ENCODE measurements around the gene ONECUT2.

DNA sequence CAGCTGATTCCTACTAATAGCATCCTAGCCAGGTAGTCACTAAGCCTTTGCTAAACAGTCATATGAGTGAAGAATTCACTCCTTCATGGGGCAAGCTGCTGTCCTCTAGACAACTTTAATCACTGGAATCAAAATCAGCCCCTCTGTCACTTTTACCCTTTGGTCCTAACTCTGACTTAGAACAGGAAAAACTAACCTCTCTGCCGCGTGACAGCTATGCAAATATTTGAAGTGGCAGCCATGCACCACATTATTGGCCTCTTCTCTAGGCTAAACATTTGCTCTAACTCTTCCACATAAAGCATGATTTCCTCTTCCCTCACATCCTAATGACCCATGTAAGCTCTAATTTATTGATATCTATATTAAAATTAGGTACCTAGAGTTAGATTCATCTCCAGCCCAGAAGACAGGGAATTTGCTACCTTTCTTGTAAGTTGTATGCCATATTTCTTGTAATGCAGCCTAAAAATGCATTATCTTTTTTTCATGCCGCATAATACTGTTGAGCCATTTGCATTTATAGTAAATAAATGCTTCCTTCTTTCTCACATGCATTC is 12.8 kb upstream of the ONECUT2 start:
- no peak for TF ChIP-seq KLF13 (tag; IDR thresholded peaks at IDR 0.05; ENCODE audit: borderline replicate concordance, low read depth)
- TF ChIP-seq, protein P1, sequence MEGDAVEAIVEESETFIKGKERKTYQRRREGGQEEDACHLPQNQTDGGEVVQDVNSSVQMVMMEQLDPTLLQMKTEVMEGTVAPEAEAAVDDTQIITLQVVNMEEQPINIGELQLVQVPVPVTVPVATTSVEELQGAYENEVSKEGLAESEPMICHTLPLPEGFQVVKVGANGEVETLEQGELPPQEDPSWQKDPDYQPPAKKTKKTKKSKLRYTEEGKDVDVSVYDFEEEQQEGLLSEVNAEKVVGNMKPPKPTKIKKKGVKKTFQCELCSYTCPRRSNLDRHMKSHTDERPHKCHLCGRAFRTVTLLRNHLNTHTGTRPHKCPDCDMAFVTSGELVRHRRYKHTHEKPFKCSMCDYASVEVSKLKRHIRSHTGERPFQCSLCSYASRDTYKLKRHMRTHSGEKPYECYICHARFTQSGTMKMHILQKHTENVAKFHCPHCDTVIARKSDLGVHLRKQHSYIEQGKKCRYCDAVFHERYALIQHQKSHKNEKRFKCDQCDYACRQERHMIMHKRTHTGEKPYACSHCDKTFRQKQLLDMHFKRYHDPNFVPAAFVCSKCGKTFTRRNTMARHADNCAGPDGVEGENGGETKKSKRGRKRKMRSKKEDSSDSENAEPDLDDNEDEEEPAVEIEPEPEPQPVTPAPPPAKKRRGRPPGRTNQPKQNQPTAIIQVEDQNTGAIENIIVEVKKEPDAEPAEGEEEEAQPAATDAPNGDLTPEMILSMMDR (IDR thresholded peaks at IDR 0.05 in 2 of 3, conservative IDR thresholded peaks at IDR 0.05 in 1 of 3; ENCODE audit: insufficient read depth in 2 of 3, low read depth in 1 of 3, low read length in 3 of 3): no peak
- TF ChIP-seq HCFC1 (IDR thresholded peaks at IDR 0.05; ENCODE audit: low read depth, low read length): no peak
- TF ChIP-seq ZKSCAN8 (CRISPR knock-in tag; IDR thresholded peaks at IDR 0.05): no peak
- no peak for TF ChIP-seq DACH1 (IDR thresholded peaks at IDR 0.05; ENCODE audit: partially characterized antibody)
- TF ChIP-seq CBX2 (IDR thresholded peaks at IDR 0.05; ENCODE audit: insufficient read depth, low read length, poor library complexity, severe bottlenecking): no peak
- TF ChIP-seq, protein P2, sequence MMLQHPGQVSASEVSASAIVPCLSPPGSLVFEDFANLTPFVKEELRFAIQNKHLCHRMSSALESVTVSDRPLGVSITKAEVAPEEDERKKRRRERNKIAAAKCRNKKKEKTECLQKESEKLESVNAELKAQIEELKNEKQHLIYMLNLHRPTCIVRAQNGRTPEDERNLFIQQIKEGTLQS (IDR thresholded peaks at IDR 0.05): no peak
- TF ChIP-seq, protein P2 (CRISPR knock-in tag; conservative IDR thresholded peaks at IDR 0.05): no peak
- no peak for TF ChIP-seq ETV6 (IDR thresholded peaks at IDR 0.05; ENCODE audit: borderline replicate concordance in 1 of 2, low read depth in 2 of 2, low read length in 1 of 2)
- TF ChIP-seq ETV6 (CRISPR knock-in tag; IDR thresholded peaks at IDR 0.05; ENCODE audit: borderline replicate concordance): no peak
- no peak for TF ChIP-seq ZSCAN32 (CRISPR knock-in tag; IDR thresholded peaks at IDR 0.05)
- TF ChIP-seq STAG1 (CRISPR knock-in tag; IDR thresholded peaks at IDR 0.05; ENCODE audit: borderline replicate concordance): no peak
- TF ChIP-seq FOXK1 (CRISPR knock-in tag; IDR thresholded peaks at IDR 0.05; ENCODE audit: borderline replicate concordance): no peak
